HuH-7 (cell line): Measurements from ENCODE around the gene APOC3.

Source experiments
- DNase-seq: peaks from one replicate; pipeline ENCODE4 v3.0.0; 2011; ENCODE audit warnings: low spot score

The APOC3 gene

GRCh38 chr11:116849060-116849459, 19.4 kb downstream of the APOC3 start:
- no peak for DNase-seq

GRCh38 chr11:116849486-116849885, 19.8 kb downstream of the APOC3 start:
- no peak for DNase-seq

GRCh38 chr11:116851626-116852025, 21.9 kb downstream of the APOC3 start:
- DNase-seq, result no peak

- DNase-seq, result no peak
Observed at GRCh38 chr11:116852261-116853031, 22.7 kb downstream of the APOC3 start.

- no peak for DNase-seq
Observed at GRCh38 chr11:116853461-116854073, 23.9 kb downstream of the APOC3 start.

- DNase-seq, result no peak
Observed at GRCh38 chr11:116855413-116855812, 25.7 kb downstream of the APOC3 start.

GRCh38 chr11:116856423-116856822, 26.7 kb downstream of the APOC3 start:
- DNase-seq, result no peak

- DNase-seq, result no peak
Observed at GRCh38 chr11:116857316-116857715, 27.6 kb downstream of the APOC3 start.

GRCh38 chr11:116857936-116858335, 28.2 kb downstream of the APOC3 start:
- DNase-seq, result no peak

- no peak for DNase-seq
Observed at GRCh38 chr11:116859175-116859574, 29.5 kb downstream of the APOC3 start.

GRCh38 chr11:116860303-116860702, 30.6 kb downstream of the APOC3 start:
- DNase-seq, result no peak

GRCh38 chr11:116861539-116861938, 31.8 kb downstream of the APOC3 start:
- DNase-seq, result no peak

GRCh38 chr11:116862185-116862584, 32.5 kb downstream of the APOC3 start:
- DNase-seq, result no peak

GRCh38 chr11:116862951-116863350, 33.2 kb downstream of the APOC3 start:
- no peak for DNase-seq

- no peak for DNase-seq
Observed at GRCh38 chr11:116864531-116864930, 34.8 kb downstream of the APOC3 start.

- DNase-seq, result no peak
Observed at GRCh38 chr11:116865696-116866095, 36.0 kb downstream of the APOC3 start.

GRCh38 chr11:116866804-116867455, 37.2 kb downstream of the APOC3 start:
- DNase-seq, result no peak

- no peak for DNase-seq
Observed at GRCh38 chr11:116867619-116868018, 37.9 kb downstream of the APOC3 start.

GRCh38 chr11:116868066-116868465, 38.4 kb downstream of the APOC3 start:
- DNase-seq, result no peak

GRCh38 chr11:116869610-116870009, 39.9 kb downstream of the APOC3 start:
- no peak for DNase-seq

GRCh38 chr11:116870054-116870453, 40.3 kb downstream of the APOC3 start:
- DNase-seq, result no peak

GRCh38 chr11:116871248-116871647, 41.5 kb downstream of the APOC3 start:
- DNase-seq, result no peak

GRCh38 chr11:116873381-116873780, 43.7 kb downstream of the APOC3 start:
- no peak for DNase-seq
